Gastroesophageal sphincter (tissue), 4 donors: Measurements from ENCODE around the gene PDE5A. TPM values are rescaled to one million over a fixed set of nuclear protein-coding genes. Genes with fewer than 3 reads are reported as not detected.
"Not testable (repeated sequence)": the region's sequence is repeated elsewhere in the genome, so short reads cannot be mapped to it uniquely, and the experiment has no call there.

Experiments used
- ATAC-seq: fragments of 150-250 bp; one replicate; pipeline ENCODE4 v1.9.1; 2016; ENCODE audit warnings: mild to moderate bottlenecking, moderate library complexity
- H3K27ac ChIP-seq, 4 donors: fragments of 200-600 bp; sonication (generic) in 3 of 4; 1 replicate in 3 of 4; 2 replicates in 1 of 4; pipeline ENCODE4 v1.5.1; 2016 to 2019
- H3K27me3 ChIP-seq: fragments of 200-600 bp; sonication (generic); one replicate; pipeline ENCODE4 v1.5.1; 2019
- H3K36me3 ChIP-seq, 2 donors: fragments of 200-600 bp; sonication (generic); one replicate each; pipeline ENCODE4 v1.5.1; 2019; ENCODE audit warnings: control low read depth in 1 of 2
- H3K4me1 ChIP-seq, 3 donors: fragments of 200-600 bp; sonication (generic); 1 replicate in 2 of 3; 2 replicates in 1 of 3; pipeline ENCODE4 v1.5.1; 2016 to 2019; ENCODE audit warnings: control low read depth in 2 of 3
- H3K4me3 ChIP-seq, 2 donors: fragments of 200-600 bp; sonication (generic); one replicate each; pipeline ENCODE4 v1.5.1; 2019; ENCODE audit warnings: mild to moderate bottlenecking in 1 of 2, moderate library complexity in 1 of 2
- H3K9me3 ChIP-seq, 3 donors: fragments of 200-600 bp; sonication (generic); one replicate each; pipeline ENCODE4 v1.5.1; 2017 to 2019; ENCODE audit warnings: control low read depth in 2 of 3
- CTCF ChIP-seq, 4 experiments: fragments of 200-600 bp in 2 of 4; fragments of 450-650 bp in 2 of 4; sonication (generic) in 1 of 4; IDR thresholded peaks; one replicate each; pipeline ENCODE4 v1.5.1; 2017 to 2019; ENCODE audit warnings: antibody characterized with exemption in 4 of 4, mild to moderate bottlenecking in 2 of 4, moderate library complexity in 2 of 4
- EP300 ChIP-seq: sonication (generic); formaldehyde crosslinking; IDR thresholded peaks from one replicate; pipeline ENCODE4 v1.6.1; 2017; ENCODE audit warnings: antibody characterized with exemption, mild to moderate bottlenecking
- POLR2A ChIP-seq, 2 donors: fragments of 450-650 bp; IDR thresholded peaks; one replicate each; pipeline ENCODE4 v1.6.1; 2017; ENCODE audit warnings: antibody characterized with exemption in 2 of 2, mild to moderate bottlenecking in 2 of 2, moderate library complexity in 1 of 2
- POLR2AphosphoS5 ChIP-seq: sonication (generic); formaldehyde crosslinking; IDR thresholded peaks from one replicate; pipeline ENCODE4 v1.6.1; 2017; ENCODE audit warnings: antibody characterized with exemption
- WGBS, 2 donors: methylation state at CpG; one replicate each; pipeline ENCODE4 v1.1.5; 2018; ENCODE audit warnings: low coverage in 1 of 2; 5-methylcytosine and 5-hydroxymethylcytosine counted together
- total RNA-seq, 4 donors: library from RNA; depleted of rRNA; stranded (reverse); fragments of >200 nt; gene quantifications; one replicate each; pipeline ENCODE4 v1.1.0, GENCODE V29; 2016

The PDE5A gene
- total RNA-seq, 4 donors from 2014 or later = 126 to 358 (median 212) TPM

- H3K27ac ChIP-seq = peak overlapping the region in 2 of 4 donors; percentile 1 to 26
Measured at GRCh38 chr4:119646347-119647071, 17.9 kb upstream of the PDE5A start.

GRCh38 chr4:119643306-119644042 lies 14.9 kb upstream of the PDE5A start:
- Histone ChIP-seq H3K4me1 (peaks cover 7 to 29% (median 9%) of the 10 kb centered on the region in 3 donors), H3K27me3 (no peaks in the 10 kb centered on the region), H3K27ac (no peak overlapping the region), H3K36me3 (no peaks in the 10 kb centered on the region), H3K9me3 (no peaks in the 10 kb centered on the region), H3K4me3 (no peak overlapping the region)
- no peak for ATAC-seq
- WGBS, 2 donors = 76 to 82% methylated on average over 5 to 6 of the region's 6 CpGs
- TF ChIP-seq CTCF (IDR thresholded peaks at IDR 0.05) = no peak
- no peak for TF ChIP-seq EP300
- TF ChIP-seq POLR2AphosphoS5 = no peak
- no peak for TF ChIP-seq POLR2A (IDR thresholded peaks at IDR 0.05)

More at GRCh38 chr4:119646347-119647071, 17.9 kb upstream of the PDE5A start:
- peak; percentile 42 for ATAC-seq
- no peaks in the 10 kb centered on the region for H3K27me3 ChIP-seq
- H3K4me3 ChIP-seq = no peak overlapping the region
- H3K4me1 ChIP-seq = peaks cover 6 to 20% (median 8%) of the 10 kb centered on the region in 3 donors
- no peaks in the 10 kb centered on the region for H3K9me3 ChIP-seq
- WGBS, 2 donors = 33 to 44% methylated on average over 4 of the region's 5 CpGs
- TF ChIP-seq EP300 = no peak
- no peak for TF ChIP-seq POLR2A (IDR thresholded peaks at IDR 0.05)
- no peak for TF ChIP-seq POLR2AphosphoS5
- TF ChIP-seq CTCF (IDR thresholded peaks at IDR 0.05) = no peak
- H3K36me3 ChIP-seq = no peaks in the 10 kb centered on the region

- Histone ChIP-seq H3K9me3 (no peaks in the 10 kb centered on the region), H3K4me3 (no peak overlapping the region), H3K36me3 (no peaks in the 10 kb centered on the region), H3K27me3 (no peaks in the 10 kb centered on the region), H3K4me1 (peaks cover 3 to 29% (median 7%) of the 10 kb centered on the region in 3 donors), H3K27ac (no peak overlapping the region)
- no peak for ATAC-seq
- TF ChIP-seq POLR2AphosphoS5 = no peak
- TF ChIP-seq CTCF (IDR thresholded peaks at IDR 0.05) = no peak
- TF ChIP-seq POLR2A (IDR thresholded peaks at IDR 0.05) = no peak
- TF ChIP-seq EP300 = no peak
Measured at GRCh38 chr4:119641765-119642164, 13.2 kb upstream of the PDE5A start.

- Histone ChIP-seq H3K4me3 (no peak overlapping the region), H3K27me3 (no peaks in the 10 kb centered on the region), H3K4me1 (peaks cover 3 to 20% (median 3%) of the 10 kb centered on the region in 3 donors), H3K36me3 (no peaks in the 10 kb centered on the region), H3K27ac (no peak overlapping the region), H3K9me3 (no peaks in the 10 kb centered on the region)
- ATAC-seq = no peak
- no peak for TF ChIP-seq CTCF (IDR thresholded peaks at IDR 0.05)
- no peak for TF ChIP-seq EP300
- TF ChIP-seq POLR2AphosphoS5 = no peak
- TF ChIP-seq POLR2A (IDR thresholded peaks at IDR 0.05) = no peak
- 33% methylated on average over 1 of the region's 1 CpG; no CpG with 5 or more reads in 1 of the 2 donors for WGBS, 2 donors
Measured at GRCh38 chr4:119638359-119638758, 9.8 kb upstream of the PDE5A start.

- ATAC-seq, H3K36me3 ChIP-seq, H3K27ac ChIP-seq, H3K27me3 ChIP-seq, H3K9me3 ChIP-seq, H3K4me3 ChIP-seq: not testable (repeated sequence)
- peaks cover 3 to 24% (median 3%) of the 10 kb centered on the region in 3 donors for H3K4me1 ChIP-seq
Measured at GRCh38 chr4:119636851-119637250, 8.2 kb upstream of the PDE5A start.
